Stimulated activated CD4-positive, alpha-beta T cell treated with anti-CD3 and anti-CD28 coated beads, Interleukin-12 subunit alpha, Interleukin-12 subunit beta, amount 100 ng/mL, for 24 hours (primary cell): Measurements from ENCODE around the gene EAPP.
"Not testable (repeated sequence)": the region's sequence is repeated elsewhere in the genome, so short reads cannot be mapped to it uniquely, and the experiment has no call there.

Source experiments
- DNase-seq, 2 experiments: peaks; one replicate each; pipeline ENCODE4 v3.0.0-alpha.2; 2020; ENCODE audit warnings: low read depth in 2 of 2

EAPP gene

GRCh38 chr14:34484726-34485125 is 54.8 kb downstream of the EAPP start:
- DNase-seq, result no peak

- no peak for DNase-seq
Observed at GRCh38 chr14:34482463-34482862, 57.0 kb downstream of the EAPP start.

GRCh38 chr14:34479694-34480093 is 59.8 kb downstream of the EAPP start:
- DNase-seq, result no peak

GRCh38 chr14:34478261-34478660 is 61.2 kb downstream of the EAPP start:
- DNase-seq, result no peak

- not testable (repeated sequence) for DNase-seq
Observed at GRCh38 chr14:34476036-34476435, 63.5 kb downstream of the EAPP start.

GRCh38 chr14:34475163-34475562 is 64.3 kb downstream of the EAPP start:
- no peak for DNase-seq

- DNase-seq, result no peak
Observed at GRCh38 chr14:34474187-34474679, 65.3 kb downstream of the EAPP start.

DNA sequence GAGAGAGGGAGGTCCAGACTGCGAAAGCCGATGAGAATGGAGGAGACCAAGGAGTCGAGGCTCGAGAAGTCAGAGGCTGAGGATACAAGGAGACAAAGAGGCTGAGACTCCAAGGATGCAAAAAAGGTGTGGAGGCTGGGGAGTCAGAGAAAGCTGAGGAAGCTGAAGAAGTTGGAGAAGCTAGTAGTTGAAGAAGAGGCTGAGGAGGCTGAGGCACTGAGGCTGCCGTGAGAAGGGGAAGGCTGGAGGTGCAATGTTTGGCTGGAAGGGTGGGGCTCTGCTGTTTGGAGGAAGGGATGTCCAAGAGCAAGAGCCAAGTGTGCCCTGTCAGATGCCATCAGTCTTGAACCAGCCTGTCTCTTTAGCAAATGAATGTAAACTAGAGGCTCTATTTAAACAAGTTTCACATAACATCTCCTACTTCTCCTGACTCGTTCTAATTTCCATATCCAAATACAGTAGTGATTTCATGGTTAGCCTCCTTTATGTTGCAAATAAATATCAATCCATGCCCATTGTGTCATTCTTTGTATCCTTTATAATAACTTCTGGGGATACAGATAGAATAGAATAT is 66.7 kb downstream of the EAPP start:
- no peak for DNase-seq

GRCh38 chr14:34470319-34470718 is 69.2 kb downstream of the EAPP start:
- DNase-seq, result no peak

DNA sequence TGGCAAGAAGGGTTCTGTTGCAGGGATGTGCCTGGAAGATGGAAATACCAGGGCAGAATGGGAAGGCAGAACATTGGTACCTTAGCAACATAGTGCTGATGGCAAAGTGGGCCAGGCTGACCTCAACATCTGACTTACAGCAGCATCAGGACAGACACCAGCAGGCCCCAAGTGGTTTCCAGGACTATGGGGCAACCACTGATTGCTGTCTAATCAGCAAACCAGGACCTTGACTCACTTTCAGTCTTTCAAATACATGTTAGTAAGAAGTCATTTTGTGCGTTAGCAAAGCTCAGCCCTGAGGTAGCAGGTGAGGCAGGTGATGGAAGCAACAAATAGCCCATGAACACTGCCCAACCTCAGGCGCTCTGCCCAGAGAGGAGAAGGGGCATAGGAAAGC is 72.8 kb downstream of the EAPP start:
- no peak for DNase-seq
